Osteocyte (in vitro differentiated cells): Measurements from ENCODE around the gene IL20RB. TPM values are rescaled to one million over a fixed set of nuclear protein-coding genes. Genes with fewer than 3 reads are reported as not detected.
A peak's percentile ranks its signal among the peaks of the same experiment; 100 is the strongest.
"Not testable (repeated sequence)": the region's sequence is repeated elsewhere in the genome, so short reads cannot be mapped to it uniquely, and the experiment has no call there.

Experiments used
- DNase-seq: peaks from one replicate; pipeline ENCODE4 v3.0.0; 2021; ENCODE audit warnings: mixed read lengths; ENCODE audit not compliant: unreplicated experiment; ENCODE audit errors: extremely low spot score
- H3K27ac Mint-ChIP-seq: one replicate; pipeline ENCODE4 v1.8.0; 2021; ENCODE audit warnings: mild to moderate bottlenecking, mixed read lengths; ENCODE audit not compliant: unreplicated experiment
- H3K27me3 Mint-ChIP-seq: one replicate; pipeline ENCODE4 v1.8.0; 2021; ENCODE audit warnings: mixed read lengths; ENCODE audit not compliant: unreplicated experiment
- H3K36me3 Mint-ChIP-seq: one replicate; pipeline ENCODE4 v1.8.0; 2021; ENCODE audit warnings: mixed read lengths; ENCODE audit not compliant: unreplicated experiment
- H3K4me1 Mint-ChIP-seq: one replicate; pipeline ENCODE4 v1.8.0; 2021; ENCODE audit warnings: mixed read lengths; ENCODE audit not compliant: unreplicated experiment
- H3K4me3 Mint-ChIP-seq: one replicate; pipeline ENCODE4 v1.8.0; 2021; ENCODE audit warnings: mild to moderate bottlenecking, moderate library complexity, mixed read lengths; ENCODE audit not compliant: unreplicated experiment
- H3K9me3 Mint-ChIP-seq: one replicate; pipeline ENCODE4 v1.8.0; 2021; ENCODE audit warnings: mixed read lengths; ENCODE audit not compliant: unreplicated experiment
- total RNA-seq: library from RNA; stranded (reverse); gene quantifications from 2 replicates; pipeline ENCODE4 v1.2.1, GENCODE V29; 2021
- TF ChIP-seq, protein P1 (sequence below): fragments of 200-600 bp; sonication (generic); IDR thresholded peaks from 2 replicates; pipeline ENCODE4 v1.5.0; 2021; ENCODE audit warnings: antibody characterized with exemption, mild to moderate bottlenecking, moderate library complexity

Gene IL20RB
- total RNA-seq, 1 donor from 2014 or later, result not detected

DNA sequence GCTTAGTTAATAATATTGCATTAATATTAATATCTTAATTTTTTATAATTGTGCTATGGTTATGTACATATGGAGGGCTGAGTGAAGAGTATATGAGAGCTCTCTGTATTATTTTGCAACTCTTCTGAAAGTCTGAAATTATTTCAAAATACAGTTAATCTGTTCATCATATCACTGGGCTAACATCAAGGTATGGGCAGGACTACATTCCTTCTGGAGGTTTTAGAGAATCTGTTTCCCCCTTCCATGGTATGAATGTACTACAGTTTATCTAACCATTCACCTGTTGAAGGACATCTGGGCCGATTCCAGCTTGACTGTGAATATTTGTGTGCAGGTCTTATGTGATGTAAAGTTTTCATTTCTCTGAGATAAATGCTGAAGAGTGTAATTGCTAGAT is 5.1 kb downstream of the IL20RB start:
- no peak overlapping the region for H3K4me3 Mint-ChIP-seq
- H3K4me1 Mint-ChIP-seq, result peaks cover 17% of the 10 kb centered on the region
- H3K9me3 Mint-ChIP-seq, result no peaks in the 10 kb centered on the region
- H3K36me3 Mint-ChIP-seq, result no peaks in the 10 kb centered on the region
- no peaks in the 10 kb centered on the region for H3K27me3 Mint-ChIP-seq
- no peak for DNase-seq
- H3K27ac Mint-ChIP-seq, result no peak overlapping the region
- TF ChIP-seq, protein P1, sequence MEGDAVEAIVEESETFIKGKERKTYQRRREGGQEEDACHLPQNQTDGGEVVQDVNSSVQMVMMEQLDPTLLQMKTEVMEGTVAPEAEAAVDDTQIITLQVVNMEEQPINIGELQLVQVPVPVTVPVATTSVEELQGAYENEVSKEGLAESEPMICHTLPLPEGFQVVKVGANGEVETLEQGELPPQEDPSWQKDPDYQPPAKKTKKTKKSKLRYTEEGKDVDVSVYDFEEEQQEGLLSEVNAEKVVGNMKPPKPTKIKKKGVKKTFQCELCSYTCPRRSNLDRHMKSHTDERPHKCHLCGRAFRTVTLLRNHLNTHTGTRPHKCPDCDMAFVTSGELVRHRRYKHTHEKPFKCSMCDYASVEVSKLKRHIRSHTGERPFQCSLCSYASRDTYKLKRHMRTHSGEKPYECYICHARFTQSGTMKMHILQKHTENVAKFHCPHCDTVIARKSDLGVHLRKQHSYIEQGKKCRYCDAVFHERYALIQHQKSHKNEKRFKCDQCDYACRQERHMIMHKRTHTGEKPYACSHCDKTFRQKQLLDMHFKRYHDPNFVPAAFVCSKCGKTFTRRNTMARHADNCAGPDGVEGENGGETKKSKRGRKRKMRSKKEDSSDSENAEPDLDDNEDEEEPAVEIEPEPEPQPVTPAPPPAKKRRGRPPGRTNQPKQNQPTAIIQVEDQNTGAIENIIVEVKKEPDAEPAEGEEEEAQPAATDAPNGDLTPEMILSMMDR, result no peak

DNA sequence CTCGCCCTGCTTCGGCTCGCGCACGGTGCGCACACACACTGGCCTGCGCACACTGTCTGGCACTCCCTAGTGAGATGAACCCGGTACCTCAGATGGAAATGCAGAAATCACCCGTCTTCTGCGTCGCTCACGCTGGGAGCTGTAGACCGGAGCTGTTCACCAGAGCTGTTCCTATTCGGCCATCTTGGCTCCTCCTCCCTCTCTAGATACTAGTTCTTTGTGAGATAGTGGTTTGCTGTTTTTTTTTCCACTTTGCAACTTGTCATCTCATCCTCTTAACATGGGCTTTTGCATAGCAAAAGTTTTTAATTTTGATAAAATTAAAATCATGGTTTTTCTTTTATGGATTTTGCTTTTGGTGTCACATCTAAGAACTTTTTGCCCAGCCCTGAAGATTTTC is 11.8 kb downstream of the IL20RB start:
- not testable (repeated sequence) for H3K27ac Mint-ChIP-seq, DNase-seq
- peak overlapping the region; percentile 60 for H3K4me3 Mint-ChIP-seq

DNA sequence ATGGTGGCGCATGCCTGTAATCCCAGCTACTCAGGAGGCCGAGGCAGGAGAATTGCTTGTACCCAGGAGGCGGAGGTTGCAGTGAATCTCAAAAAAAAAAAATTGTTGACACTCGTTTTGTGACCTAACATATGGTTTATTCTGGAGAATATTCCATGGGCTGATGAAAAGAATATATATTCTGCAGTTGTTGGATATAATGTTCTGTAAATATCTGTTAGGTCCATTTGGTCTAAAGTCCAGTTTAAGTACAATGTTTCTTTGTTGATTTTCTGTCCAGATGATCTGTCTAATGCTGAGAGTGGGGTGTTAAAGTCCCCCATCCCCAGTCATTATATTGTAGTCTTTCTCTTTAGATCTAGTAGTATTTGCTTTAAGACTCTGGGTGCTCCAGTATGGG is 15.6 kb downstream of the IL20RB start:
- TF ChIP-seq, protein P1, result no peak
- Mint-ChIP-seq H3K27ac (no peak overlapping the region), H3K4me3 (no peak overlapping the region), H3K9me3 (peaks cover 22% of the 10 kb centered on the region), H3K27me3 (no peaks in the 10 kb centered on the region), H3K4me1 (no peaks in the 10 kb centered on the region), H3K36me3 (peaks cover 3% of the 10 kb centered on the region)
- DNase-seq, result no peak

More for the DNA sequence above, 11.8 kb downstream of the IL20RB start:
- peaks cover 17% of the 10 kb centered on the region for H3K9me3 Mint-ChIP-seq
- not testable (repeated sequence) for H3K36me3 Mint-ChIP-seq, H3K4me1 Mint-ChIP-seq, H3K27me3 Mint-ChIP-seq

DNA sequence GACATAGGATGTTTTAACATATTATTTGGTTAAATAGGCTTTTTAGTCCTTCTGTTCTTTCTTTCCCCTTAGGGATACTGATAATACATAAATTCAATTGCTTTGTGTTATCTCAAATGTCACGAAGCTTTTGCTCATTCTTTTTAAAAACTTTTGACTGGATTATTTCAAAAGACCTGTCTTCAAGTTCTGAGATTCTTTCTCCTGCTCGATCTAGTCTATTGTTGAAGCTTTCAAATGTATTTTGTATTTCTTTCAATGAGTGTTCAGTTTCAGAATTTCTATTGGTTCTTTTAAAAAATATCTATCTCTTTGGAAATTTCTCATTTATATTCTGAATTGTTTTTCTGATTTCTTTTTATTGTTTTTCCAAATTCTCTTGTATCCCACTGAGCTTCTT is 16.9 kb downstream of the IL20RB start:
- Mint-ChIP-seq H3K4me1 (no peaks in the 10 kb centered on the region), H3K27me3 (no peaks in the 10 kb centered on the region), H3K9me3 (peaks cover 22% of the 10 kb centered on the region), H3K36me3 (peaks cover 3% of the 10 kb centered on the region), H3K4me3 (no peak overlapping the region), H3K27ac (no peak overlapping the region)
- TF ChIP-seq, protein P1, result no peak
- DNase-seq, result no peak

DNA sequence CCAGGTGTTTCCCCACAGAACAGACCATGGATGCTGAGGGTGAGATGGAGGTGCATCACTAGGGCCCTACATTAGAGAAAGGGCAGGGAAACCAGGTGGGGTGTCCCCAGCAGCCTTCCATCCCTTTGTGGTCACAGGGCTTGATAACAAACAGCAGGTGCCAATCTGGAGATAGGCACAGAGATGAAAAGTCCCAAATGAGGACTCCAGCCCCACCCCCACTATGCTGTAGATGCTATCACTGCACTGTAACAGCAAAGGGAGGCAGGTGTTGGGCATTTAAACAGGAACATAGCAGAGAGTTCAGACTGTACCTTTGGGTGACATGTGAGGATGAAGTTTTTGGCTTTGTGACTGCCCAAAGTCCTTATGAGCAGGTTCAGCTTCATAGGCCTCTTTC is 21.4 kb downstream of the IL20RB start:
- H3K36me3 Mint-ChIP-seq, result peaks cover 3% of the 10 kb centered on the region
- H3K27me3 Mint-ChIP-seq, result no peaks in the 10 kb centered on the region
- DNase-seq, result no peak
- no peaks in the 10 kb centered on the region for H3K4me1 Mint-ChIP-seq
- TF ChIP-seq, protein P1, result no peak
- H3K4me3 Mint-ChIP-seq, result no peak overlapping the region
- H3K27ac Mint-ChIP-seq, result no peak overlapping the region
- peaks cover 9% of the 10 kb centered on the region for H3K9me3 Mint-ChIP-seq

DNA sequence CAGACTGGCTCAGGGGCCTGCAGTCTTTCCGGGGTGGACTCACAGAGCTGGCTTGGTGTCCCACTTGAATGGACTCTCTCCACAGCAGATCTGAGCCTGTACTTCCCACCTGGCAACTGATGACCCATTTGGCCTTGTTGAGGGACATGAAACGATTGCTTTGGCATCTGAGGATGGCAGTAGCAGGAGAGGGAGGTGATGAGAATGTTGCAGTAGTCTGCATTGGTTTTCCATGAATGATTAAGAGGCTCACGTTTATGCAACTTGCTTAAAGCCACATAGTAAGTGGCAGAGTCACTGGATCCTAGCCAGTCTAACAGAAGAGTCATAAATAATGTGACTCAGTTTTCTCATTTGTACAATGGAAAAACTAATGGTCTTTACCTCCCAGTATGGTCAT is 21.9 kb downstream of the IL20RB start:
- Mint-ChIP-seq H3K9me3 (peaks cover 4% of the 10 kb centered on the region), H3K36me3 (peaks cover 3% of the 10 kb centered on the region), H3K27me3 (no peaks in the 10 kb centered on the region), H3K4me1 (no peaks in the 10 kb centered on the region), H3K4me3 (no peak overlapping the region), H3K27ac (no peak overlapping the region)
- DNase-seq, result no peak
- TF ChIP-seq, protein P1, result no peak
